Fibroblast of peridontal ligament (primary cell): ENCODE measurements around the gene PCK2.

ENCODE experiments used
- DNase-seq: peaks from one replicate; pipeline ENCODE4 v3.0.0-alpha.2; 2010; ENCODE audit errors: extremely low read depth

PCK2 gene

DNA sequence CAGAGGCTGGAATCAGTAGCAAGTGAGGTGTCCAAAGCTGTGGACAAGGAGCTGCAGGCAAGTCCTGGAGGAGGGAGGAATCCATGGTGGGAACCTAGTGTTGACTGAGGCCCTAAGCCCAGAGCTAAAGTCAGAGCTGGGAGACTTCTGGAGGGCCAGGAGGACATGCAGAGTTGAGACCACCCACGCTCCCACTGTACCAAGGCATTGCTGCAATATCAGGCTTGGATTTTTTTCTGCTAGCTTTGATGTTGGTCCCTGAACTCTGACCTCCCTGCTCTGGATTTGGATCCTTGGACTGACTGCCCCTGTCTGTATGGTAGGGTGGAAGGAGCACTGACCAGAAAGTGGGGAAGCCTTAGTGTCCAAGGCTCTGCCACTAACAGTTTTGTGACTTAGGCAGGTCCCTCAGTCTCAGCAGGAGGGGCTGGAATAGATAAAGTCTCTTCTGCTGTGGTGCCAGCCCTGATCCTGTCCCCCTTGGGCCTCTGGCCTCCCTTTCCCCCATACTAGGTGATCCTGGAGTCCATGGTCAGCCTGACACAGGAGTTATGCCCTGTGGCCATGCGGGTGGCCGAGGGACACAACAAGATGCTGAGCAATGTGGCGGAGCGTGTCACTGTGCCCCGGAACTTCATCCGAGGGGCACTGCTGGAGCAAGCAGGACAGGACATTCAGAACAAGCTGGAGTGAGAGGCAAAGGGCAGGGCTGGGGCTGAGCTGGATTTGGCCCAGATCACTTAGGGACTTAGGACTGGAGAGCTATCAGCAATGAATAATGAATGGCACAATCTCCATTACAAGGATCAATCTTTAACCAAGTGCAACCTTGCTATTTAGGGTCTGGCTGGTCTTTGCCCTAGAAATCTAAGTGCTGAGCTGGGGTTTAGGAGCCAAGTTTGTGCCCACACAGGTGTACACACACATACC lies 32.9 kb upstream of the PCK2 start:
- no peak for DNase-seq

DNA sequence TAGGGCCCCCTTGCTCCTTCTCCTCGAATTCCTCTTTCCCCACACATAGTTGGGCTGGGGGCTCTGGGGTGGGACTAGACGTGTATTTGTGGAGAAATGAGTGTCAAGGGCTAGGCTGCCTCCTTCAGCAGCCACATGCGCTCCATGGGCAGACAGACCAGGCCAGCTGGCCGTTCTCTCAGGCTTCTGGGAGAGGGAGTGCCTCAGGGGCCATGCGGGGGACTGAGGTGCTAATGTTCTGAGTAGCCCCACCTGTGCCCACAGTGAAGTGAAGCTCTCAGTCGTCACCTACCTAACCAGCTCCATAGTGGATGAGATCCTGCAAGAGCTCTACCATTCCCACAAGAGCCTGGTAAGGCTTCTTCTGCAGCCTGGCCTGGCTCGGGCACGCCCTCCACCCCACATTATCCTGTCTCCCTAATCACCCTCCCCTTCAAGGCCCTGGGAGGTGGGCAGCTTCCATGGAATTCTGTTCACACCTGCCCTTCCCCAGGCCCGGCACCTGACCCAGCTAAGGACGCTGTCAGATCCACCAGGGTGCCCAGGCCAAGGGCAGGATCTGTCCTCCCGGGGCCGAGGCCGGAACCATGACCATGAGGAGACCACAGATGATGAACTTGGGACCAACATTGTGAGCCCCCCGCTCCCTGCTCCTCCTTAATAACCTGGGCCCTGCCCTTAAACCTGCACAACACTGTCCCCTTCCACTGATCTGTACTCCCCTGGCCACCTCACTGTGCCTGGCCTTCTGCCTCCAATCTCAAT lies 31.7 kb upstream of the PCK2 start:
- no peak for DNase-seq

DNA sequence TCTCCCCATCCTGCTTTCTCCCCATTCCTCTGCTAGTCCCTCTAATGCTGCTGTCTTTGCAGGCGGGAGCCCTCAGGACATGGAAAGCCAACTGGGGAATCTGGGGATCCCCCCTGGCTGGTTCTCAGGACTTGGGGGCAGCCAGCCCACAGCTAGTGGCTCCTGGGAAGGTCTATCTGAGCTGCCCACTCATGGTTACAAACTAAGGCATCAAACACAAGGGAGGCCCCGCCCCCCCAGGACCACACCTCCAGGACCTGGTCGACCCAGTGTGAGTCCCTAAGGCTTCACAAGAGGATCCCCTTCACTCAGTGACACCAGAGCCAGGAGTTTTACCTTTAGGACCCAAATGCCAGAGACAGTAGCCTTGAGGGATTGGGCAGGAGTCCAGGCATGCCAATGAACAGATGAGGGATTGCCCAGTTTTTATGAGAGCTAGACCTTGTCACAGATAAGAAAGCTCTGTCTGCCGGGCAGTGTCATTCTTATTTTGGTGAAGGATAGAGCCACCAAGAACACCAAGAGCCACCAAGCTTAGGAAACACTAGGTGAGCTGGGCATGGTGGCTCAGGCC lies 30.8 kb upstream of the PCK2 start:
- DNase-seq, result no peak

DNA sequence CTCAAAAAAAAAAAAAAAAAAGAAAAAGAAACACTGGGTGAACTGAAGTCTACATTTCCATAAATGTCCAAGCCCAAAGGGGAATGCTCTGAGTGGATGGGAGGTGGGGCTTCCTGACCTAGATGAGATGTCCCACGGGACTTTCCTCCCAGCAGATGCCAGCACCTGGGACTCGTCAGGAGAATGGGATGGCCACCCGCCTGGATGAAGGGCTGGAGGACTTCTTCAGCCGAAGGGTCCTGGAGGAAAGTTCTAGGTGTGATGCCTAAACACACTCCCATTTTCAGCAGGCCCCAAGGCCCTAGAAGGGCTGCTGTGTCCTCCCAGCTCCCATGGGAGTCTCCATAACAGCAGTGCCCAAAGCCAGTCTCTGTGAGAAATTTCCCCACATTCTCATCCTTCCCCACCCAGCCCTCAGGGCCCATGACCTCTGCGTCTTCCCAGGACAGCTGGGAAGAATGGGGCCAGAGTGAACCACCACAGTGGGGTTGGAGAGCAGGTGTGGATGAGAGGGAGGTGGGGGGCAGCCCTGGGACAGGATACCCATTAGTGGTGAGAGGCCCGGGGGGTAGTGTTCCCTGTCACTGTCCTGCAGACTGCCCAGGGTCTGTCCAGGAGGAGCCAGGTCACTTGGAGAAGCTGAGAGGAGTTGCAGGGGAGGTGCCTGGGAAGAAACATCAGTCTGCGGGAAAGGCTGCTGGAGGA lies 29.9 kb upstream of the PCK2 start:
- DNase-seq, result no peak

DNA sequence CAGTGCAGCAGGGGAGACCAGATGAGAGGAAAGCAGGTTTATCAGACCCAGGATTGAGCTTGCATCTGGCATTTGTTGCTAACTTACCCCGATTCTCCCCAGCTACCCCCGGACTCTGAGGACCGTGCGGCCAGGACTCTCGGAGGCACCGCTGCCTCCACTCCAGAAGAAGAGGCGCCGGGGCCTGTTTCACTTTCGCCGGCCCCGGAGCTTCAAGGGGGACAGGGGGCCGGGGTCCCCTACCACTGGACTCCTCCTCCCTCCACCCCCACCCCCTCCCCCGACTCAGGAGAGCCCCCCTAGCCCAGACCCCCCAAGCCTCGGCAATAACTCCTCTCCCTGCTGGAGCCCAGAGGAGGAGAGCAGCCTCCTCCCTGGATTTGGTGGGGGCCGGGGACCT lies 29.3 kb upstream of the PCK2 start:
- DNase-seq, result no peak

DNA sequence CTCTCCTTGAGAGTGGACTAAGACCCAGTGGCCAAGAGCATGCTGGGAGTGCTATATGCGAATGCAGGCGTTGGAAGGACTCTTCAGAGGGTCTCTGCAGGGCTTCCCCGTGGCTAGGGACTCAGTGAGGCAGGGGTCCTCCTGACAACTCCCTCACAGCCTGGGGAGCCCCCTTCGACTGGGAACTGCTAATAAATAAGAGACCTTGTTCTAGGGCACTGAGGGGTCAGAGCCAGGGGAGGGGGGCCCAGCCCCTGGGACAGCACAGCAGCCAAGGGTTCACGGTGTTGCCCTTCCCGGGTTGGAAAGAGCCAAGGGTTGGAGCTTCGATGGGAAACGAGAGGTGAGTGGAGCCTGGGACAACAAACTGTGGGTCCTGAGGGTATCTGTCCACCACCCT lies 28.7 kb upstream of the PCK2 start:
- DNase-seq, result no peak

DNA sequence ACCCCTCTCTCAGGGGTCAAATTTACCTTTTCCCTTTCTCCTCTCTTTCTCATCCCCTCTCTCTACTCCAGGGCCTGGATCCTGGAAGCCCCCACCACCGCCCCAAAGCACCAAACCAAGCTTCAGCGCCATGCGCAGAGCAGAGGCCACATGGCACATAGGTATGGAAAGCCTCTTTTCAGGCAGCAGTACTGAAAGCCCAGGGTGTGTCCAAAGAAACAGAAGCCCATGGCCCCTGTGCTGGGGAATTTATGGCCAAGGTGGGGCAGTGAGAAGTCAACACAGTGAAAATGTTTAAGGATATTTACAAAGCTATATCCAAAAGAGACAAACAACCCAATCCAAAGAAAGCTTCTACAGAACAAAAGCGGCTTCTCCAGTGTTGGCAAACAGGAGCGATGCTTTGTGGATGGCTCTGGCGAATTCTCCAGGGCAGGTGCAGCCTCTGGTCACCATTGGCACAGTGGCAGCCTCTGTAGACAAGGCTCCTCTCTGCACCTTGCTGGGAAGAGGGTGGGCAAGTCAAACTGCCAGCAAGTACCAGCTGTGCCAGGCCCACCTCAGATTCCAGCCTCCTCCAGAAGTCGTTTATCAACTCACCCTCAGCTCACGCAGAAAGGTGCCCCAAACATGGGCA lies 27.5 kb upstream of the PCK2 start:
- DNase-seq, result no peak

DNA sequence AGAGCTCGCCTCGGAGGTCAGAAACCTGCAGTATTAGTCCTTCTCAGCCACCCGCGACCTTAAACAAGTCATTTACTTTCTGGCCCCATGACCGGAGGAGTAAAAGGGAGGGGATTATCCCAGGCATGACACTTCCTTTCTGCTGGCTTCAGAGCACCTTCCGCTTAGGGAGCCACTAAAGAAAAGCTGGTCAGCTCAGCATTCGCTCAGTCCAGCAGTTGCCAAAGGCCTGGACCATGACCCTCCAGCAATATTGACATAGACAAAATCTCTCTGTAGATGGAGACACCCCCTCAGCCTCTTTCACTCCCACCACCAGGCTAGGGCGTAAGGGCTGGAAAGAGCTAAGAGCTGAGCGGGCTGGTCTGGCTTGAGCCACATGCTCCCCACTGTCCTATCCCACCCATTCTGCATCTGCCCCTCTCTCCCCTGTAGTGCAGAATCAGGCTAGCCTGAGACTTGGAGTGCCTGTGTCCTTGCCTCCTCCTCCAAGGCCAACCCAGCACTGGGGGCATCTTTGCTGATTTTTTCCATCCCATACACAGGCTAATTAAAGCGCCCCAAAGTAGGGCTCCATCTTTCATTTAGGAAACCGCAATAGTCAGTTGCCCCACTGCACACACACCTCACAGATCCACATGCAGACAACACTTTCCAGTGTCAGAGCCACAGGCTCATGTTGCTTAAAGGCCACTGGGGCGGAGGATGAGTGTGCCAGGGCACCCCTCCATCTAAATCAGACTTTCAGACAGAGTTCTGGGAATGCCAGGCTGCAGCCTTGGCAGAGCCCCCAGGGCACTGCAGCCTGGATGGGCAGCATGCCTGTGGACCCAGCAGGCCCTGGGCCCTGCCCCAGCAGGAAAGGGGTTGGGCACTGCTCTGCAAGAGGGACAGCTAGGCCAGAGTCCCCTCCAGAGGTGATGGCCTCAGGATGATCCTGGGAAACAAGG lies 26.7 kb upstream of the PCK2 start:
- no peak for DNase-seq

DNA sequence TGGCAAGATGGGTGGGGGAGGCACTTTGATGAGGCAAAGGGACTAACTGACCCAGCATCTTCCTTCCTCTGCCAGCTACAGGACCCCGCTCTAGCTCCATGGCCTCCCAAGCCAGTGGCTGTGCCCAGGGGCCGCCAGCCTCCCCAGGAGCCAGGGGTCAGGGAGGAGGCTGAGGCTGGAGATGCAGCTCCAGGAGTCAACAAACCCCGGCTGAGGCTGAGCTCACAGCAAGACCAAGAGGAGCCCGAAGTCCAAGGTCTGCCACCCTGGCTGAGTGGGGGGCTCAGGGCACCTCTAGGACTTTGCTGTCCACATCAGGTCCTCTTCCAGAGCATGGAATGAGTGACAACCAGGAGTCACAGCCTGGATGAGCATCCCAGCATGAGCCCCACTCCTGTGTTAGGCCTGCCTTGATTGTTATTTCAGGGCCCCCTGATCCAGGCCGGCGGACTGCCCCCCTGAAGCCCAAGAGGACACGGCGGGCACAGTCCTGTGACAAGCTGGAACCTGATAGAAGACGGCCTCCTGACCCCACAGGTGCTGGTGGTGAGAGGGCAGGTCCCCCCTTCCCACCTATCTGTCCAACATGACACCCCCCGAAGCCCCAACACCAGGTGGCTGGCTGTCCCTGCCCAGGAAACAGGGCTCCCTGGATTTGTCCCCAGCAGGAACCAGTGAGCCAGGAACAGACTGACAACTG lies 25.2 kb upstream of the PCK2 start:
- no peak for DNase-seq

DNA sequence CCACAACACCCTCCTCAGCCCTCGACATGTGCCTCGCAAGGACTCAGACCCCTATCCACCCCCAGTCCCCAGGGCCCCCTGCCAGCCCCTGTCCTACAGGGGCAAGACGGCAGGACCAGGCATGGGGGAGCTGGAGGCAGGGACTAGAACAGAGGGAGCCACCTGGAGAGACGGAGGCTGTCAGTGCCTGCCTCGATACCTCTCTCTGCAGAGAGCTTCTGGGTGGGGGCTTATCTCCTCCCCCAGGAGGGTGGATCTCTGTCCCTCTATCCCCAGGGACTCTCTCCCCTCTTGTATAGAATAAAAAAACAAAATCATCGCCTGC lies 24.7 kb upstream of the PCK2 start:
- DNase-seq, result no peak

DNA sequence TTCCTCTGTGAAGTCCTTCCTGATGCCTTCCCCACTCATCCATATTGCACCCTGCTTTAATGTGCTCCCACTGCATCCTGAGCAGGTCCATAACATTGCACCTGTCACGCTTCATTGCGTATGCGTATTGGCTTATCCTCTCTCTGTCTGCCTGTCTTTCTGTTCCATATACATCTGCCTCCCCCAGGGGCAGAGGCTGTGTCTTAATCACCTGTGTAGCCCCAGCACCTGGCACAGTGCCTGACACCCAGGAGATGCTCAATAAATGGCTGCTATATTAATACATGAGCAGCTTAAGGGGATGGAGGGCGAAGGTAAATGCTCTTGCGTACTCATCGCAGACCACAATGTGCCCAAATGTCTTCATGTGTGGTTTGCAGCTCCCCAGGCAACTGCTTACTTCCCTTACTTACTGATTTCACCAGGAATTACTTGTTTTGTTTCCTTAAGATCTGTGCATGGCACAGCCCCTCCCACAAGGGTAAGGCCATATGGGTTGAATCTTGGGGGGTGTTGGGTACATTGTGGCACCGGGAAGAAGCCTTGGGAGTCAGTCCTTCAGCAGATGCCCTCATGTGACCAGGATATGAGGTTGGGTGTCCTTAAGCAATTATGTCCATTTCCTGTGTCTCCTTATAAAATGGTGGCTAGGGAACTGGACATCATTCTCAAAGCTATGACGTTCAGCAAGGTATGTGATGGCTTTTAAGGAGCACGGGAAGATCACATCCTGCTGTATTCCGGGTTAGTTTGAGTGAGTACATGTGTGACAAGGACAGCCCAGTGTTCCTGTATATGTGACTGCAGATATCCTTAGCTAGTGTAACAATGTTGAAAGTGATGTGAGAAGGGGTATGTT lies 23.6 kb upstream of the PCK2 start:
- no peak for DNase-seq

DNA sequence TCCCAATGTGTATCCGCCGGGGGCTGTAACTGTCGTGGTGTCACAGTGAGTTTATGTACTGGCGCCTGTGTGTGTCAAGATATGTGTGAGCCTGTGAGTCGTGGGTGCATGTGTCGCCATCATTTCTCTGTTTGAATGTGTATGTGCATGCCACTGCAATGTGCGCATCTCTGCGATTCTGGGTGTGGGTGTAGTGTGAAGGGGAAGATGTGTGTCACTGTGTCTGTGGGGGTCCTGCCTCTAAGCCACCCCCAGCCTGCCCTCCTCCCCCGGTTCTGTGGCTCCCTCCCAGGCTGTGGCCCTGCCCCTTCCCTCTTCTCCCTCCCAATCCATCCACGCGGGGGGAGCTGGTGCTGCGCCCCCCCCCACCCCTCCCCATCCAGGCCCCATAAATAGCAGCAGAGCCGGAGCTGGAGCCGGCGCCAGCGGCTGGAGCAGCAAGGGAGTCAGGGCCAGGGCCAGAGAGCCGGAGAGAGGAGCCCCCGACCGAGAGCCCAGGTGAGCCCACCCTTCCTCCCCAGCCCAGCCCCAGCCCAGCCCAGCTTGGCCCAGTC lies 22.9 kb upstream of the PCK2 start, which contains the start of gene CPNE6:
CPNE6 (plus strand) TSS at position 419 of the 554 bp plus-strand sequence. CDS start 1,375 bp downstream, outside the sequence.
- DNase-seq, result no peak

DNA sequence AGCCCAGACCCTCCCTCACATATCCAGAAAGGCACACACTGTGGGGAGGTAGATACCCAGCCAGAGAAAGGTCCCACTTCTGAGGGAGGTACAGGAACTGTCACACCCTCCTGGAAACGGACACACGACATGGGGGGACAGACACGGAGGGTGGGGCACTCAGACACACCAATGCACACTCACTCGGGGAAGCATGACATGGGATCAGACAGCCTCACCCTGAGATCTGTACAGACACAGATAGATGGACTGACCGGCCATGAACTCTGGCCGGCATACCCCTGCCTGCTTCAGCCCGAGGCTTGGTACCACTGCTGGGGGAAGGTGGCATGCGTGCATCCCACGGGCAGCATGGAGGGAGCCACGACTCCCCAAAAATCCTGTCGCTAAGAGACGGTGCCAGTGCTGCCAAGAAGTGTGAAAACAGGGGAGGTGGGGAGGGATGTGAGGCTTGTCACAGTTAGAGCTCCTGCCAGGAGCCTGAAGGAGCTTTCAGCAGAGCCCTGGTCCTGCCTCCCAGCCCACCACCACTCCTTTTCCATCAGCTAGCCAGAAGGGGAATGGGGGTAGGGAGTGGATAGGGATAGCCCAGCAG lies 22.2 kb upstream of the PCK2 start:
- DNase-seq, result no peak

DNA sequence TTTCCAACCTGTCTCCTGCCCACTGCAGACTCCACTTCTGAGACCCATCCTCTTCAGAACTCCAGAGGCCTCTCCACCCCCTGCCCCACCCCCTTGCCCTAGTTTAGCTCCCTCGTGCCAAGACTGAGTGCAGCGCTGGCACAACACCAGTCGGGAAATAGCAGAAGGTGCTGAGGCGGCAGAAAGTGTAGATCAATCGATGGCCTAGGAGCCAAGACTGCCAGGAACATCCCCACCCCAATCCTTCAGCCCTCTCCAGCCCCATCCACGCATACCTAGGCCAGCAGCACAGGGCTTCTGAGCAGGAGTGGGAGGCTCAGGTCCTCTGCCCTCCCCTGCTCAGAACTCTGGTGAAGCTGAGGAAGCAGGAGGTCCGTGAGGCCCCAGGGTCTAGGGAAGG lies 21.7 kb upstream of the PCK2 start:
- no peak for DNase-seq

DNA sequence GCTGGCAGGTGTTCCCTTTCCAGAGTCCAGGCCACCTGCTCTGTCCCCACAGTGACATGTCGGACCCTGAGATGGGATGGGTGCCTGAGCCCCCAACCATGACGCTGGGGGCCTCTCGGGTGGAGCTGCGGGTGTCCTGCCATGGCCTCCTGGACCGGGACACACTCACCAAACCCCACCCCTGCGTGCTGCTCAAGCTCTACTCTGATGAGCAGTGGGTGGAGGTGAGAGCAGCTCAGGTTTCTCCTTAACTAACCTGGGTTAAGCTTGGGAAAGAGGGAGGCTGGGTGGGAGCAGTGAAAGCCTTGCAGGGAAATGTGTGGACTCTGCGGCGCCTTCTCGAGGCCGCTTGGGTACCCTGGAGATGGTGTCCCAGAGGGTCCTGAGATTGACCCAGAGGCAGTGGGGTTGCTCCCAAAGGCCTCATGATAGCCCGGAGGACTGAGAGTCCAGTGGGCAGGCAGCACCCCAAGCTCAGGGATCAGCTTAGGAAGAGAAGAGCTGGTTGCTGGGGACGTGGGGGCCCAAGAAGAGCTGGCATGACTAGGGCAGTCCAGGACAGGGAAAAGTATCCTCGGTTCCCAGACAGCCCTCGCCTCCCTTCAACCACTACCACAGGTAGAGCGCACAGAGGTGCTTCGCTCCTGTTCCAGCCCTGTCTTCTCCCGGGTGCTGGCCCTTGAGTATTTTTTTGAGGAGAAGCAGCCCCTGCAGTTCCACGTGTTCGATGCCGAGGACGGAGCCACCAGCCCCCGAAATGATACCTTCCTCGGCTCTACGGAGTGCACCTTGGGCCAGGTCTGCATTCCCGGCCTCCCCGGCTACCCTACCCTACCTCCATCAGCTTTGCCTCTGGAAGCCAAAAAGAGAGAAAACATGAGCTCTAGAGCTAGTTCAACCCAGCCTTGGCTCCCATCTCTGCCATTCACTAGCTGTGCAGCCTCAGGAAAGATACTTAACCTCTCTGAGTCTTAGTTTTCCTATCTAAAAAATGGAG lies 20.9 kb upstream of the PCK2 start:
- no peak for DNase-seq

DNA sequence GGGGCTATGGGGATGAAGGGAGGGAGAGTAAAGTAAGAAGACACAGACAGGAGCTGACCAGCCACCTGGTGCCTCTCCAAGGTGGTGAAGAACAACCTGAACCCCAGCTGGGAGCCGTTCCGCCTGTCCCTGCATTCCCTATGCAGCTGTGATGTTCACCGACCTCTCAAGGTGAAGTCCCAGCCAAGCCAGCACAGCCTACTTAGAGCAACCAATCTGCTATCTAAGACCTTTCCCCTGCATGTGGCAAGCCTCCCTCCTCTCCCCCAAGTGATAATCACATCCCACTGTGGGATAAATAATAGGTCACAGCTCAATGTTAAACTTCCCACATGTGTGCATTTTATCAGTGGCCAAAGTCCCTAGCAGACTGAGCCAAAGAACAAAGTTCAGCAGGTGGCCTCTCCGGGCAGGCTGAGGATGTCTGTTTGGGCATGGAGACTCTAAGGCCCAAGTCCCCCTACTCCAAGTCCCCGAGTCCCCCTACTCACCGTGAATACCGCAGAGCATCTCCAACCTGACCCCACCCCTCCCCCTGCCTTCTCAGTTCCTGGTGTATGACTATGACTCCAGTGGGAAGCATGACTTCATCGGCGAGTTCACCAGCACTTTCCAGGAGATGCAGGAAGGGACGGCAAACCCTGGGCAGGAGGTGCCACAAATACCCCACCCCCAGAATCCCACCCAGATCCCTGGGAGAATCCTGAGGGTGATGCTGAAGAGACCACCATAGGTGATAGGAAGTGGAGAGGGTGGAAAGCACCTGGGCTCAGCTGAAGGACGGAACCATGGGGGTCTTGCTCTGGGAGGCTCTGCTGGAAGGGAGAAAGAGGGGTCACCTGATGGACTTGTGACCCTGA lies 19.3 kb upstream of the PCK2 start:
- no peak for DNase-seq
